Stomach smooth muscle (tissue), 2 donors: ENCODE measurements around the gene SPEF2.

ENCODE experiments used
- H3K27ac ChIP-seq: one replicate; pipeline ENCODE4 v1.7.0; 2013; ENCODE audit warnings: mild to moderate bottlenecking, low read length, inconsistent platforms
- H3K27me3 ChIP-seq, 2 donors: one replicate each; pipeline ENCODE4 v1.7.0; 2013; ENCODE audit warnings: low read length in 2 of 2; ENCODE audit not compliant: insufficient read depth in 2 of 2, control insufficient read depth in 1 of 2
- H3K36me3 ChIP-seq, 2 donors: one replicate each; pipeline ENCODE4 v1.7.0; 2013; ENCODE audit warnings: low read length in 2 of 2; ENCODE audit not compliant: control insufficient read depth in 2 of 2, insufficient read depth in 2 of 2
- H3K4me1 ChIP-seq: one replicate; pipeline ENCODE4 v1.7.0; 2013; ENCODE audit warnings: low read length; ENCODE audit not compliant: control insufficient read depth, insufficient read depth
- H3K4me3 ChIP-seq, 2 donors: one replicate each; pipeline ENCODE4 v1.7.0; 2013; ENCODE audit warnings: low read length in 2 of 2
- H3K9ac ChIP-seq, 2 donors: one replicate each; pipeline ENCODE4 v1.7.0; 2013; ENCODE audit warnings: low read length in 2 of 2, mild to moderate bottlenecking in 1 of 2
- H3K9me3 ChIP-seq, 2 donors: one replicate each; pipeline ENCODE4 v1.7.0; 2013; ENCODE audit warnings: low read length in 2 of 2; ENCODE audit not compliant: control insufficient read depth in 2 of 2
- donor health status: healthy.
- donor health status: Pancreatic carcinoma.

The SPEF2 gene

GRCh38 chr5:35754481-35754880 lies 136.8 kb downstream of the SPEF2 start:
- H3K9ac ChIP-seq = no peak overlapping the region
- H3K9me3 ChIP-seq = no peaks in the 10 kb centered on the region
- H3K4me3 ChIP-seq = no peak overlapping the region
- H3K27ac ChIP-seq = no peak overlapping the region
- no peaks in the 10 kb centered on the region for H3K36me3 ChIP-seq
- no peaks in the 10 kb centered on the region for H3K27me3 ChIP-seq
- no peaks in the 10 kb centered on the region for H3K4me1 ChIP-seq

GRCh38 chr5:35755966-35756365 lies 138.3 kb downstream of the SPEF2 start:
- H3K36me3 ChIP-seq = no peaks in the 10 kb centered on the region
- H3K4me3 ChIP-seq = no peak overlapping the region

GRCh38 chr5:35758151-35758724 lies 140.6 kb downstream of the SPEF2 start:
- Histone ChIP-seq H3K9me3 (no peaks in the 10 kb centered on the region), H3K9ac (no peak overlapping the region), H3K27ac (no peak overlapping the region), H3K36me3 (no peaks in the 10 kb centered on the region), H3K4me1 (no peaks in the 10 kb centered on the region), H3K4me3 (no peak overlapping the region), H3K27me3 (no peaks in the 10 kb centered on the region)

More at GRCh38 chr5:35755966-35756365, 138.3 kb downstream of the SPEF2 start:
- Histone ChIP-seq H3K9ac (no peak overlapping the region), H3K27me3 (no peaks in the 10 kb centered on the region), H3K4me1 (no peaks in the 10 kb centered on the region), H3K27ac (no peak overlapping the region), H3K9me3 (no peaks in the 10 kb centered on the region)

GRCh38 chr5:35761541-35761940 lies 143.9 kb downstream of the SPEF2 start:
- Histone ChIP-seq H3K4me3 (no peak overlapping the region), H3K9ac (no peak overlapping the region), H3K27ac (no peak overlapping the region), H3K36me3 (no peaks in the 10 kb centered on the region), H3K4me1 (no peaks in the 10 kb centered on the region), H3K9me3 (no peaks in the 10 kb centered on the region), H3K27me3 (no peaks in the 10 kb centered on the region)

GRCh38 chr5:35762368-35762767 lies 144.7 kb downstream of the SPEF2 start:
- Histone ChIP-seq H3K4me1 (no peaks in the 10 kb centered on the region), H3K27me3 (no peaks in the 10 kb centered on the region), H3K9ac (no peak overlapping the region), H3K9me3 (no peaks in the 10 kb centered on the region), H3K4me3 (no peak overlapping the region), H3K27ac (no peak overlapping the region), H3K36me3 (no peaks in the 10 kb centered on the region)

- Histone ChIP-seq H3K27me3 (no peaks in the 10 kb centered on the region), H3K27ac (no peak overlapping the region), H3K4me1 (no peaks in the 10 kb centered on the region), H3K4me3 (no peak overlapping the region), H3K36me3 (no peaks in the 10 kb centered on the region), H3K9me3 (no peaks in the 10 kb centered on the region), H3K9ac (no peak overlapping the region)
These were observed 148.3 kb downstream of the SPEF2 start for GRCh38 chr5:35765921-35766320.

- Histone ChIP-seq H3K27me3 (no peaks in the 10 kb centered on the region), H3K27ac (no peak overlapping the region), H3K4me3 (no peak overlapping the region), H3K4me1 (no peaks in the 10 kb centered on the region), H3K9me3 (no peaks in the 10 kb centered on the region), H3K36me3 (no peaks in the 10 kb centered on the region), H3K9ac (no peak overlapping the region)
These were observed 153.6 kb downstream of the SPEF2 start for GRCh38 chr5:35771300-35771699.

- Histone ChIP-seq H3K9ac (no peak overlapping the region), H3K27ac (no peak overlapping the region), H3K36me3 (no peaks in the 10 kb centered on the region), H3K9me3 (no peaks in the 10 kb centered on the region), H3K4me3 (no peak overlapping the region), H3K27me3 (no peaks in the 10 kb centered on the region), H3K4me1 (no peaks in the 10 kb centered on the region)
These were observed 154.2 kb downstream of the SPEF2 start for GRCh38 chr5:35771839-35772238.

GRCh38 chr5:35773967-35774366 lies 156.3 kb downstream of the SPEF2 start:
- Histone ChIP-seq H3K27ac (no peak overlapping the region), H3K4me1 (no peaks in the 10 kb centered on the region), H3K9me3 (no peaks in the 10 kb centered on the region), H3K9ac (no peak overlapping the region), H3K36me3 (no peaks in the 10 kb centered on the region), H3K4me3 (no peak overlapping the region), H3K27me3 (no peaks in the 10 kb centered on the region)

GRCh38 chr5:35776757-35777156 lies 159.1 kb downstream of the SPEF2 start:
- Histone ChIP-seq H3K36me3 (no peaks in the 10 kb centered on the region), H3K9ac (no peak overlapping the region), H3K4me3 (no peak overlapping the region), H3K9me3 (no peaks in the 10 kb centered on the region), H3K27me3 (no peaks in the 10 kb centered on the region), H3K27ac (no peak overlapping the region), H3K4me1 (no peaks in the 10 kb centered on the region)

- Histone ChIP-seq H3K9me3 (no peaks in the 10 kb centered on the region), H3K27me3 (no peaks in the 10 kb centered on the region), H3K4me3 (no peak overlapping the region), H3K9ac (no peak overlapping the region), H3K4me1 (no peaks in the 10 kb centered on the region), H3K27ac (no peak overlapping the region), H3K36me3 (no peaks in the 10 kb centered on the region)
These were observed 159.9 kb downstream of the SPEF2 start for GRCh38 chr5:35777358-35778087.
